Raji (cell line): Measurements from ENCODE around the gene OPN4.

ENCODE experiments used
- POLR2A ChIP-seq: IDR thresholded peaks from 2 replicates; pipeline ENCODE4 v1.6.1; 2011; ENCODE audit warnings: low read depth, low read length, control low read depth; ENCODE audit not compliant: insufficient read depth

The OPN4 gene

DNA sequence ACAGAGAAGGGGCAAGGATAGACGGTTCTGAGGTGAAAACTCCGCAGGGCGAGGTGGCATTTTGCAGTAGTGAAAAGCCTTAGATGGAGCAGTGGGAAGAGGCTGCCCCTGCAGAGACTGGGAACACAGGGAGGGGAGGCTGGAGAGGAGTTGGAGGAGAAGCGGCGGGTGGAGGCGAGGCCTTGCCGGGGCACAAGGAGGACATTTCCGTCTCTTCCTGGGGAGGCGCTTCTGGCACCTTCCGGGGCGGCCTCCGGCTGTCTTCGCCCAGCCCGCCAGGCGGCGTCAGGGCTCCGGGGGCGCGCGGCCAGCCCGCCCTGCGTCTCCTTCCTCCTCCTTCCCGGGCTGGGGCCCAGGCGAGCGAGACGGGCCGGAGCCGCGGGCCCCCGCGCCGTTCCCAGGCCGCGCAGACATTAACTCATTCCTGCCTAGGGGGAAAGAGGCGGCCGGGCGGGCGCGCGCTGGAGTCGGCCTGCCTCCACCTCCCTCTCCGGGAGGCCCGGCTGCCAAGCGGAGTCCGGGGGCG lies 56.7 kb downstream of the OPN4 start:
- TF ChIP-seq POLR2A: peak; percentile 65

DNA sequence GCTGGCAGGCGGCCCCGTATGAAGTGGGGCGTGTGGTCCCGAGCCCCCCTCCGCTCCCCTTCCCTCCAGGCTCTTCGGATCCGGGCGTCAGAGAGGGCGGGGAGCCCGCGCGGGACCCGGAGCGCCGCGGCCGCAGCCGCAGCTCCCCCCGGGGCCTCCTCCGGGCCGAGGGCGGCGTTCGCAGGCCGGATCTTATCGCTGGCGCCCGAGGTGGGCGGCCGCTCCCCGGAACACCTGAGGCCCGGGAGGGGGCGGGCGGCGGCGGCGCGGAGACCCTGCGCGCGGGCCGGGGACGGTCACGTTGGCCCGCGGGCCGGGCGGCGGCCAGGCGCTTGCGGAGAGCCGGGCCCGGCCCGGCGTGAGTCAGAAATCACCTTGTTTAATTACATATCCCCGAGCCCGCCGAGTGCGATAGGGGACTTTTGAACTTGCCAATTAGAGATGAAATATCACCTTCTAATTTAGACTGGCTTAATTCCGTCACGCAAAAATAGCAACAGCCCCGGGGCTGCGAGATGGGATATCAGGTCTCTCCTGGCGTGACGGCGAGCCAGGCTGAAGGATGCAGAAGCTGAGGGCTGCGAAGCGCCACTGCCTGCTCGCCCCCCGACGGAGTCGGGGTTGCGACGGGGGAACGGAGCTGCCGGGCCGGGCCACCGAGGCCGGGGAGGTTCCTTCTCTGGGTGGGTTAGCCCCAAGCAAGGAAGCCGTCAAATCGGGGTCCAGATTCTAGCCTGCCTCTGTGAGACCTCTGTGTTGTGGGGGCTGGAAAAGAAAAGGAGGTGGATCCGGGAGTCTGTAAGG lies 57.4 kb downstream of the OPN4 start:
- no peak for TF ChIP-seq POLR2A

DNA sequence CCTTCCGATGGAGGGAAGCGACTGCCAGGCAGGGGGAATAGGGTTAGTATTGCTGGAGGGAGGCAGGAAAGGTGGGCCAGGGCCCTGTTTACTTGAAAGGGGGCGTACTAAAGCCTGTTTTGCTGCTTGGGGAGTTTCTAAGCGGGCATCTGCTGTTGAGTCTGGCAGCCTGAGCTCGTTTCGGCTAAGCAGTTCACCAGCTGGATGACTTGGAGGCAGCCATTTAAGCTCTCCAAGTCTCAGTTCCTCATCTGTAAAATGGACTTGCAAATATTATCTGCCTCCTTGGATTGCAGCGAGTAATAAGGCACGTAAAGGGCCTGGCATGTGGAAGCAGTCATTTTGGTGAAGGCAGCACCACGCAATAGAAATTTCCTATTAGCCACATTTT lies 58.0 kb downstream of the OPN4 start:
- peak; percentile 45; the same call in 1 of the 2 replicates for TF ChIP-seq POLR2A

DNA sequence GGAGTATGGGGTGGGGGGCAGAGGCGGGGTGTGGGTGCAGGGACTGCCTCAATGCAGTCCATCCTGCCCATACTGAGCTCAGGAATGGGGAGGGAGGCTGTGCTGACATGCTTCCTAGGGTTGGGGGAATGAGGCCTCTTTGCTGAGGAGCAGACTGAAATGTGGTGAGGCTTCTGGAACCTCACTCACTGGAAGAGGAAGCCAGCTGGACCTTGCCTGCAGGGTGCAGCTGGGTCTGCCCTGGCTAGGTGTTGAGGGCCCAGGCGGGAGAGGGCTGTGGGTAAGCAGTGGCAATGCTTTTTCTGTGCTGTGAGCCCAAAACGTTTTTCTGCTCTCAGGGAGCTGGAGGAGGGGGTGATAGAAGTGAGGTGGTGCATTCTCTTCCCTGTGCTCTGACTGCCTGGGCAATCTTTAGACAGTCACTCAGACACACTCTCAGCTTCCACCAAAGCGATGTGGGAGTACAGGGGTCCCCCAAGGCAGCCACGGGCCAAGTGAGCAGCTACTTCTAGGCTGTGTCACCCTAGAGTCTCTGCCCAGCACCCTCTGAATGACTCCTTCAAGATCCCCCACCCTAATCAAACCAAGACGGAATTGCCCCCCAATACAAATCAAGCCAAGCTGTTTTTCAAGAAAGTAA lies 60.9 kb downstream of the OPN4 start:
- TF ChIP-seq POLR2A: no peak

DNA sequence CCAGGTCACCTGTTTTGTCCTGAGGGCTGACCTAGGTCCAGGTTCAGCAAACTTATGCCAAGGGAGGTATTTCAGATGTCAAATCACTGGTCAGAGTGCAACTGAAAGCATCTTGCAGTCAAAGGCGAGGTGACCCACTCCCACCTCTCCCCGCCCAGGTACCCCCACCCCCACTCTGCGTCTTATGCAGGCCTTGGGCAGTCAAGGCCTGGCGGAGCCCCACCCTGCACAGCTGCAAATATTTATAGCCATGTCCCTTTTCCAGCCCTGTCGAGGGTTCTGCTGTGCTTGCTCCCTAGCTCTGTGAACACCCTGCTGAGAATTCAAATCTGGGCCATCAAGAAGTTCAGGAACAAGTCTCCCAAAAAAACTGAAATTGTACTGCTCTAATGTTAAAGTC lies 61.5 kb downstream of the OPN4 start:
- no peak for TF ChIP-seq POLR2A
